Memory B cell (primary cell): ENCODE data around the gene PLCL2.
A peak's percentile ranks its signal among the peaks of the same experiment; 100 is the strongest.

ENCODE experiments used
- ATAC-seq: fragments of 150-1000 bp; cut with Tn5 transposase; 2 replicates; pipeline ENCODE4 v1.10.0; 2021; ENCODE audit warnings: low read depth, mild to moderate bottlenecking, moderate library complexity
- DNase-seq, 2 donors: peaks; one replicate each; pipeline ENCODE4 v3.0.0; 2022; ENCODE audit warnings: low spot score in 2 of 2
- H3K27ac Mint-ChIP-seq: one replicate; pipeline ENCODE4 v1.8.0; 2022; ENCODE audit warnings: mild to moderate bottlenecking, moderate library complexity, mixed read lengths
- H3K27me3 Mint-ChIP-seq: one replicate; pipeline ENCODE4 v1.8.0; 2022; ENCODE audit warnings: mixed read lengths
- H3K36me3 Mint-ChIP-seq: one replicate; pipeline ENCODE4 v1.8.0; 2022; ENCODE audit warnings: mild to moderate bottlenecking, mixed read lengths
- H3K4me1 Mint-ChIP-seq: one replicate; pipeline ENCODE4 v1.8.0; 2022; ENCODE audit warnings: mixed read lengths
- H3K4me3 Mint-ChIP-seq: one replicate; pipeline ENCODE4 v1.8.0; 2022; ENCODE audit warnings: mild to moderate bottlenecking, moderate library complexity, mixed read lengths
- H3K9me3 Mint-ChIP-seq: one replicate; pipeline ENCODE4 v1.8.0; 2022; ENCODE audit warnings: mixed read lengths

Gene PLCL2

DNA sequence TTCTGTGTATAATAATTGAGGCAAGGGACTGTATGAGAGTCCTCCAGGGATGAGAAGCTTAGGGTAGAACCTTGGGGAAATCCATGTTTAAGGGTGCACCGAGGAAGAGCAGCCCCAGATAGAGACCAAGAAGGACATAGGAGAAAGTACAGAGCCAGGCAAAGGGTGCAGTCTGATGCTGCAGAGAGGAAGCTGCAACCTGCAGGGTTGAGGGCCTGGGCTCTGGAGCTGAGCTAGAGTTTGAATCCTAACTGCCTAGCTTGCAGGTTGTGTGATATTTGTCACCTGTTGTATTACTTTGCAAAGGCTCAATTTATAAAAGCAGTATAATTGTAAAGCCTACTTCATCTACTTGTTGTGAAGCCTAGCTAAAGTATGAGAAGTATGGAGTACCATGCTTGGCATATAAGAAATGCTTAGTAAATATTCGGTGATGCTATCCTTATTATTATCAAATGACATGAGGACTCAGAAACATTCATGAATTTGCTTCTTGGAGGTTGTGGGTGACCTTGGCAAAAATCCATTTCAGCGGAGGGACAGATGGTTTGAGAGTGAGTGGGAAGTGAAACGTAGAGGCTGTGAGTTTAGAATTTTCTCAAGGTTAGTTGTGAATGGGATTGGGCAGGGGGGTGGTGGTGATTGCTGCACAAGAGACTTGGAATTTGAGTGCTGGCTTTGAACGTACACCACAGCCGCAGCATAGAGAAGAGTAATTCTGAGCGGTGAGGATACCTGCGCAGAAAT lies 43.8 kb downstream of the PLCL2 start:
- peaks cover 3% of the 10 kb centered on the region for H3K9me3 Mint-ChIP-seq

GRCh38 chr3:16929311-16929710 lies 44.6 kb downstream of the PLCL2 start:
- no peaks in the 10 kb centered on the region for H3K27me3 Mint-ChIP-seq
- no peak overlapping the region for H3K4me3 Mint-ChIP-seq
- H3K9me3 Mint-ChIP-seq = no peaks in the 10 kb centered on the region
- no peak for DNase-seq
- no peak for ATAC-seq
- H3K4me1 Mint-ChIP-seq = peaks cover 48% of the 10 kb centered on the region
- peaks cover 16% of the 10 kb centered on the region for H3K36me3 Mint-ChIP-seq
- no peak overlapping the region for H3K27ac Mint-ChIP-seq

More for the DNA sequence above, 43.8 kb downstream of the PLCL2 start:
- H3K36me3 Mint-ChIP-seq = peaks cover 17% of the 10 kb centered on the region
- ATAC-seq = peak; percentile 34
- H3K27me3 Mint-ChIP-seq = no peaks in the 10 kb centered on the region
- DNase-seq = no peak
- peak overlapping the region; percentile 28 for H3K4me3 Mint-ChIP-seq
- peak overlapping the region; percentile 52 for H3K27ac Mint-ChIP-seq
- peaks cover 47% of the 10 kb centered on the region for H3K4me1 Mint-ChIP-seq

- no peak for ATAC-seq
- Mint-ChIP-seq H3K27me3 (no peaks in the 10 kb centered on the region), H3K4me1 (peaks cover 44% of the 10 kb centered on the region), H3K4me3 (no peak overlapping the region), H3K36me3 (peaks cover 12% of the 10 kb centered on the region), H3K9me3 (no peaks in the 10 kb centered on the region), H3K27ac (no peak overlapping the region)
- no peak for DNase-seq
Observed at GRCh38 chr3:16932877-16933276, 48.1 kb downstream of the PLCL2 start.

DNA sequence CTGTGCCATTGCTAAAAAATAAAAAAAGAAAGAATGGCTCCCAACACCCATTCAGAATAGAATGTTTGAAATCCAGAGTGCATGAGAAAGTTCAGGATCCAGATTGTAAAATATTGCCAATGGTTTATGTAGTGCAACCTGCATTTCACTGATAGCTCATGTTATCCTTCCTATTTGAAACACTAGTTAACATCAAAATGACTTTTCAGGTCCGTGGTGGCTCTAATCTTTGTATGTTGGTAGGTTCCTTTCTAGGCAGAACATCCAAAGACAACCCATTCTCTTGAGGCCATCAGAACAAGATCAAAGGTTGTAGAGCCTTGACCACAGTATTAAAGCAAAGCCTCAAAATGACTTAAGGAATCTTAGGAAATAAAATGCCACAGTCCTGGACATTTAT lies 51.0 kb downstream of the PLCL2 start:
- Mint-ChIP-seq H3K27me3 (no peaks in the 10 kb centered on the region), H3K27ac (peak overlapping the region; percentile 45), H3K9me3 (no peaks in the 10 kb centered on the region), H3K4me3 (no peak overlapping the region), H3K4me1 (peaks cover 34% of the 10 kb centered on the region), H3K36me3 (peaks cover 6% of the 10 kb centered on the region)
- no peak for DNase-seq
- no peak for ATAC-seq

DNA sequence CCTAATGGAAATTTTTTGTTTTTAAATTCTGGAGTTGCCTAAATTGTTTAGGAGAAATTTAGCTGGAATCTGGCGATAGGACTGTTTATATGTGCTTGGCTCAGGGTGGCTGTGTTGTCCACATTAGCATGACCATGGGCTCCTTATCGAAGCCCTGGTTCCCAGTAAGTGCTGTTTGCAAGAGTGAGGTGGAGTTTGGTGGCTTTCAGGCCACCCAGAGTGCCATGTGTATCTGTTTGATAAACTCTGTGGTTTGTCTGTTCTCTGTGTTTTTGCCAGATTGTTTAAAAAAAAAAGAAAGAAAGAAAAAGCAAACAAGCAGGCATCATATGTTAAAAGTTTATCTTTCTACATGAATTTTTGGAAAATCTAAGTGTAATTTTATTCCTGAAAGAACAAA lies 51.5 kb downstream of the PLCL2 start:
- Mint-ChIP-seq H3K36me3 (peaks cover 6% of the 10 kb centered on the region), H3K4me3 (no peak overlapping the region), H3K27me3 (no peaks in the 10 kb centered on the region), H3K27ac (peak overlapping the region; percentile 45), H3K4me1 (peaks cover 35% of the 10 kb centered on the region), H3K9me3 (no peaks in the 10 kb centered on the region)
- ATAC-seq = no peak
- no peak for DNase-seq

DNA sequence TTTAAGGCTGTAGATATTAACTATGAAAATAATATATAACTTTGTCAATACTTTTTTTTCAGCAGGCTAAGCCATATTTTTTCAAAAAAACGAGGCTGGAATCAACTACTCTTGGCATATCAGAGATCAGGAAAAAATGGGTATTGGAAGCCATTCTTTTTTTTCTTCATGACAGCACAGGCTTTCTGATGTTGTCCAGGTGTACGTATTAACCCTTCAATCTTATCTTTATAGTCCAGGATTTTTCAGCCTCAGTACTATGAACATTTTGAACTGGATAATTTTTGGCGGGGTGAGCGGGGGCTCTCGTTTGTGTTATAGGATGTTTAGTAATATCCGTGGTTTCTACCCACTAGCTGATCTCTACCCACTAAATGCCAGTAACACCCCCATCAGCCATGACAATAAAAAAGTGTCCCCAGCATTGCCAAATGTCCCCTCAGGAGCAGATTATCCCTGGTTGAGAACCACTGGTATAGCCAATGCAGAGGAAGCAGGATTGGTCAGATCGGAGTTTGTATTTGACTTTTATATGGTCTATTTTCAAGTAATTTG lies 52.0 kb downstream of the PLCL2 start:
- Mint-ChIP-seq H3K4me3 (no peak overlapping the region), H3K9me3 (no peaks in the 10 kb centered on the region), H3K36me3 (peaks cover 4% of the 10 kb centered on the region), H3K27ac (no peak overlapping the region), H3K27me3 (no peaks in the 10 kb centered on the region), H3K4me1 (peaks cover 38% of the 10 kb centered on the region)
- ATAC-seq (no peak), DNase-seq (no peak)

GRCh38 chr3:16937326-16937845 lies 52.6 kb downstream of the PLCL2 start:
- no peaks in the 10 kb centered on the region for H3K9me3 Mint-ChIP-seq
- H3K27ac Mint-ChIP-seq = no peak overlapping the region
- no peak for ATAC-seq

DNA sequence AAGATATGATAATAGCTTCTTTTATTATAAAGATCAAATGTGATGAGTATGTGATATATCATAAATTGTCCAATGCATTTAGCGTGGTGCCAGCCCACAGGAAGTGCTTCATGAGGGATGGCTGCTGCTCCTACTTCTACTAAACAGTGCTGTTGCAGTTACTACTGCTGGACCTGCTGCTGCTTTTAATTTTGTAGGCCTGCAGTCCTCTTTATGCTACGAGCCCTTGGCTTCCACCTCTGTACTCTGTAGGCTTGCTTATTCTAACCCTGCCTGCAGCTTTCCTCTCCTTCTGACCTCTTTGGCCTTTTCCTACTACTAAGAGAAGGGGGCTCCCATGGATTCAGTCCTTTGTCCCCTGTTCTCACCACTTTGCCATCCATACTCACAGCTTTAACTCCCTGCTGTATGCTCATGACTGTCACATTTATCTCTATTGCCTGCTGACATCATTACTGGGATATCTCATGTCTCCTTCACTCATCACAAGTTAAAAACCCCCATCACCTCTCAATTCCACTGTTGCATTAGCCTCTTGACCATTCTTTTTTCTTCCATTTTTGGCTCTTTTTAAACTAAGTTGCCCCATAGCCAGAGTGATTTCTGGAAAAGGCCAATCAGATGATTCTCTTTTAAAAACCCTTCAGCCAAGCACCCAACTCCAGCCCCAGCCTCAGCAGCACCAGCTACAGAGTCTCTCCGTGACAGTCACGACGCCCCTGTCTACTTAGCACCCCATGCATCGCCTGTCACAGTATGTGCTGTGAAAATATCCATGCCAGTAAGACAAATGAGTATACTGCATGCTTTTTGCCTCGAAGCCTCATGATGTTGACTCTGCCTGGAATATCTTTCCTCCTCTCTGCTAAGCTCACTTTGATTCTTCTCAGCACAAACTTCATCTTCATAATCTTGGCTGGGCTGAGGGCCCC lies 56.3 kb downstream of the PLCL2 start:
- Mint-ChIP-seq H3K36me3 (peaks cover 16% of the 10 kb centered on the region), H3K4me1 (peaks cover 43% of the 10 kb centered on the region), H3K4me3 (no peak overlapping the region), H3K9me3 (no peaks in the 10 kb centered on the region), H3K27me3 (no peaks in the 10 kb centered on the region), H3K27ac (peak overlapping the region; percentile 1)
- no peak for ATAC-seq
- DNase-seq = no peak

More at GRCh38 chr3:16937326-16937845, 52.6 kb downstream of the PLCL2 start:
- Mint-ChIP-seq H3K4me3 (no peak overlapping the region), H3K27me3 (no peaks in the 10 kb centered on the region), H3K36me3 (peaks cover 3% of the 10 kb centered on the region), H3K4me1 (peaks cover 41% of the 10 kb centered on the region)
- no peak for DNase-seq

DNA sequence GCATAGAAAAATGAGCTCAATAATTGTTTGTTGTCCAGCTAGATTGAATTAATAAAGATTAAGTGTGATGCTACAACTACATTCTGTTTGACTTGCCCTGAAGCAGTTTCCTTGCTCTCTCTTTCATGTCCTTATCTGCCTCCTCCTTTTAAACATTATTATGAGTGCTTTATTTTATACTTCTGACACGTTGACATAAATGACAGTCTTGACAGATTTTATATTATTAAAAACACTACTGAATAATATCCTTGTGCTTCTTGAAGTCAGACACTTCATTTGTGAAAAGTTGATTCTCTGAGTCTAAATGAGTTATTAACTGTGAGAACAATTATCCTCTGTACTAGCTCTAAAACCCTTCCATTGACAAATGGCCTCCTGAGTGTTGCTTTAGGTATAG lies 58.2 kb downstream of the PLCL2 start:
- no peak overlapping the region for H3K4me3 Mint-ChIP-seq
- DNase-seq = no peak
- H3K27me3 Mint-ChIP-seq = no peaks in the 10 kb centered on the region
- H3K36me3 Mint-ChIP-seq = peaks cover 16% of the 10 kb centered on the region
- peaks cover 40% of the 10 kb centered on the region for H3K4me1 Mint-ChIP-seq
- H3K9me3 Mint-ChIP-seq = no peaks in the 10 kb centered on the region
- peak overlapping the region; percentile 45 for H3K27ac Mint-ChIP-seq
- ATAC-seq = no peak

GRCh38 chr3:16943857-16944256 lies 59.1 kb downstream of the PLCL2 start:
- H3K4me1 Mint-ChIP-seq = peaks cover 44% of the 10 kb centered on the region
- no peak for DNase-seq
- peaks cover 16% of the 10 kb centered on the region for H3K36me3 Mint-ChIP-seq
- H3K27ac Mint-ChIP-seq = peak overlapping the region; percentile 46
- no peaks in the 10 kb centered on the region for H3K9me3 Mint-ChIP-seq
- no peaks in the 10 kb centered on the region for H3K27me3 Mint-ChIP-seq
- no peak overlapping the region for H3K4me3 Mint-ChIP-seq
- ATAC-seq = no peak

DNA sequence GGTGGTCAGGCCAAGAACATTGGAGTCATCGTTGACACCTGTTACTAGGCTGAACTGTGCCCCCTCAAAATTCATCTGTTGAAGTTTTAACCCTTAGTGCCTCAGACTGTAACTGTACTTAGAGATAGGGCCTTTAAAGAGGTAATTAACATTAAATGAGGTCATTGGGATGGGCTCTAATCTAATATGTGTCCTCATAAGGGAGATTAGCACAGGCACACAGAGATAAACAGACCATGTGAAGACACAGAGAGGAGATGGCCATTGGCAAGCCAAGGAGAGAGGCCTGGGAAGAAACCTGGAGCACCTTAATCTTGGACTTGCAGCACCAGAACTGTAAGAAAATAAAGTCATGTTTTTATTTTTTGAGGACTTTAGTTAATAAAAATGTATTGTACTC lies 59.6 kb downstream of the PLCL2 start:
- Mint-ChIP-seq H3K27me3 (no peaks in the 10 kb centered on the region), H3K9me3 (no peaks in the 10 kb centered on the region), H3K27ac (peak overlapping the region; percentile 46), H3K4me3 (no peak overlapping the region), H3K4me1 (peaks cover 44% of the 10 kb centered on the region), H3K36me3 (peaks cover 16% of the 10 kb centered on the region)
- ATAC-seq = no peak
- no peak for DNase-seq

- no peak for DNase-seq
- ATAC-seq = no peak
- Mint-ChIP-seq H3K27me3 (no peaks in the 10 kb centered on the region), H3K36me3 (peaks cover 16% of the 10 kb centered on the region), H3K9me3 (no peaks in the 10 kb centered on the region), H3K27ac (no peak overlapping the region), H3K4me3 (no peak overlapping the region), H3K4me1 (peaks cover 48% of the 10 kb centered on the region)
Observed at GRCh38 chr3:16945330-16945729, 60.6 kb downstream of the PLCL2 start.

- Mint-ChIP-seq H3K4me3 (no peak overlapping the region), H3K36me3 (peaks cover 10% of the 10 kb centered on the region), H3K9me3 (no peaks in the 10 kb centered on the region), H3K4me1 (peaks cover 33% of the 10 kb centered on the region), H3K27ac (peak overlapping the region; percentile 75), H3K27me3 (no peaks in the 10 kb centered on the region)
- no peak for DNase-seq
- no peak for ATAC-seq
Observed at GRCh38 chr3:16950282-16950681, 65.5 kb downstream of the PLCL2 start.

- no peak for ATAC-seq
- H3K27ac Mint-ChIP-seq = peak overlapping the region; percentile 75
- DNase-seq = no peak
Observed at GRCh38 chr3:16950845-16951244, 66.1 kb downstream of the PLCL2 start.

More at GRCh38 chr3:16950845-16951244, 66.1 kb downstream of the PLCL2 start:
- Mint-ChIP-seq H3K27me3 (no peaks in the 10 kb centered on the region), H3K4me1 (peaks cover 27% of the 10 kb centered on the region), H3K9me3 (no peaks in the 10 kb centered on the region), H3K4me3 (no peak overlapping the region), H3K36me3 (peaks cover 4% of the 10 kb centered on the region)
